Activated CD8-positive, alpha-beta memory T cell treated with anti-CD3 and anti-CD28 coated beads for 24 hours (primary cell): Measurements from ENCODE around the gene SATB2.

Experiments
- DNase-seq: peaks from one replicate; pipeline ENCODE4 v3.0.0-alpha.2; 2020

SATB2 gene

GRCh38 chr2:199388728-199389268, 68.9 kb downstream of the SATB2 start:
- DNase-seq = no peak

GRCh38 chr2:199384043-199384442, 73.7 kb downstream of the SATB2 start:
- no peak for DNase-seq

- no peak for DNase-seq
These were observed 74.7 kb downstream of the SATB2 start for GRCh38 chr2:199383021-199383420.

- no peak for DNase-seq
These were observed 75.6 kb downstream of the SATB2 start for GRCh38 chr2:199382091-199382490.

- no peak for DNase-seq
These were observed 76.2 kb downstream of the SATB2 start for GRCh38 chr2:199381531-199381930.

- DNase-seq = no peak
These were observed 78.6 kb downstream of the SATB2 start for GRCh38 chr2:199378948-199379650.

GRCh38 chr2:199370150-199370780, 87.5 kb downstream of the SATB2 start:
- no peak for DNase-seq

GRCh38 chr2:199366406-199366805, 91.3 kb downstream of the SATB2 start:
- no peak for DNase-seq

- no peak for DNase-seq
These were observed 93.6 kb downstream of the SATB2 start for GRCh38 chr2:199364153-199364552.

GRCh38 chr2:199356412-199356811, 101.3 kb downstream of the SATB2 start:
- DNase-seq = no peak

GRCh38 chr2:199348871-199349270, 108.9 kb downstream of the SATB2 start:
- DNase-seq = no peak

- no peak for DNase-seq
These were observed 113.7 kb downstream of the SATB2 start for GRCh38 chr2:199344012-199344411.

GRCh38 chr2:199342334-199342733, 115.4 kb downstream of the SATB2 start:
- DNase-seq = no peak

GRCh38 chr2:199341123-199341522, 116.6 kb downstream of the SATB2 start:
- no peak for DNase-seq

- no peak for DNase-seq
These were observed 117.7 kb downstream of the SATB2 start for GRCh38 chr2:199339891-199340605.

- no peak for DNase-seq
These were observed 121.2 kb downstream of the SATB2 start for GRCh38 chr2:199336546-199336945.

GRCh38 chr2:199335502-199335901, 122.2 kb downstream of the SATB2 start:
- no peak for DNase-seq

- DNase-seq = no peak
These were observed 128.3 kb downstream of the SATB2 start for GRCh38 chr2:199329466-199329865.

GRCh38 chr2:199329031-199329430, 128.7 kb downstream of the SATB2 start:
- DNase-seq = no peak

- no peak for DNase-seq
These were observed 131.9 kb downstream of the SATB2 start for GRCh38 chr2:199325881-199326280.

GRCh38 chr2:199322151-199322550, 135.6 kb downstream of the SATB2 start:
- no peak for DNase-seq

GRCh38 chr2:199317646-199318045, 140.1 kb downstream of the SATB2 start:
- DNase-seq = no peak

GRCh38 chr2:199316851-199317250, 140.9 kb downstream of the SATB2 start:
- DNase-seq = no peak
